Measurements from ENCODE around the gene BICD2.

The BICD2 gene

GRCh38 chr9:92669527-92669889 lies 95.1 kb downstream of the BICD2 start:
- no peak for DNase-seq (ENCODE audit: low read depth, low spot score)

DNA sequence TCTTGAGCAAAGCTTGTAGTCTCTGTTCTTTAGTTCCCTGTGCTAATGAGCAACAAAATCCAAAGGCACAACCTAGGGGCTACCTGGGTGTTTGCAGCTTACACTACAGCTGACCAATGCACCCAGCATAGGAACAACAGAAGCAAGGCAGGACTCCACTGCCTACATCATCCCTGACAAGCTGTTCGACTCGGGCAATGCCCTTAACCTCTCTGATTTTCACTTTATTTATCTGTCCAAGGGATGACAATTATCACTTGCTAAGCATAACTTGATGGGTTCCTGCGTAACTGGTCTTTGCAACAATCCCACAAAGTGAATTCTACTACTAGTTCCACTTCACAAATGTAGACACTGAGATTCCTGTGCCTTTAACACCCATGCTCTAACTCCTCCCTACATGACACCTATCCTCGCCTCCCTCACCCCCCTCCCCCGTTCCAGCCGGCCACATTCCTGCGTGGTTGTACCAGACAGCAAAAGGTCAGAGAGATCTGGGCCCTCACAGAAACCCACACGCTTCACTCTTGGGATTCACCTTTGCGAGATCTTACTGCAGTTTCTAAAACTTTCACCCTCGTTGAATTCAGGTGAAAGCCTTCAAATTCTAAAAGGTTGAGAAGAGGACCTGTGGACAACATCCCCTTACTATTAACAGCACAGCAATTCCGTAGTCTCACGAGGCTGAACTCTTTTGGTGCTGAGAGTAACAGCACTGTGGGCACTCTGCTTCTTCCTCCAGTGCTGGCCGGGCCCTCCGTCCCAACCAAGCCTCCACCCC lies 95.7 kb downstream of the BICD2 start:
- no peak for DNase-seq (ENCODE audit: low read depth, low spot score)

DNA sequence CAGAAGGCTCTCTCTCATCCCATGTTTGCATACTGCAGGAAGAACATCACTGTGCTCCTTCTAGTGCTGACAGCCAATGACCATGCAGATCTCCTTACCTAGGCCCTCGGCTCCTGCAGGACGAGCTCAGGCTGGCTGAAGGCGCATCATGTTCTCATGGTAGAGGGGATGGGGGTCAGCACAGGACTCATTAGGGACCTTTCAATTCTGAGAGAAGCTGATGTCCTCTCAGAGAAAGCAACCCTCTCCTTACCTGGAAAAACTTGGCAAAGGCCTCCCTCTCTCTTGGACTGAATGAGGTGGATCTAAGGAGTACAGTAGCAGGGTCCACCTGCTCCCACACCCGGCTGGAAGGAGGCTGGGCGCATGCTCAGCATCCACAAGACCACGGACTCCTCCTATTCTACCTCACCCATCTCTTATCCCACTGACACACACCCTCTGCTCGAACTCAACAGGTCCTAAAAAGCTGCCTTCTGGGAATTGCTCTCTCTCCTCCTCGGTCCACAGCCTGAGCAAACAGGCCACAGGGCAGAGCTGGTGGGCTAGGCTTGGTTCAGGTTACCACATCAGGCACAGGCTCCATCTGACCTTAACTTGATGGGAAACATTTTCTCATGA lies 97.6 kb downstream of the BICD2 start:
- no peak for DNase-seq (ENCODE audit: low read depth, low spot score)

- no peak for DNase-seq (ENCODE audit: low read depth, low spot score)
Measured at GRCh38 chr9:92666236-92666635, 98.4 kb downstream of the BICD2 start.

- no peak for DNase-seq (ENCODE audit: low read depth, low spot score)
Measured at GRCh38 chr9:92665836-92666235, 98.8 kb downstream of the BICD2 start.

GRCh38 chr9:92664394-92665152 lies 100.1 kb downstream of the BICD2 start:
- DNase-seq (ENCODE audit: low read depth, low spot score) = no peak

DNA sequence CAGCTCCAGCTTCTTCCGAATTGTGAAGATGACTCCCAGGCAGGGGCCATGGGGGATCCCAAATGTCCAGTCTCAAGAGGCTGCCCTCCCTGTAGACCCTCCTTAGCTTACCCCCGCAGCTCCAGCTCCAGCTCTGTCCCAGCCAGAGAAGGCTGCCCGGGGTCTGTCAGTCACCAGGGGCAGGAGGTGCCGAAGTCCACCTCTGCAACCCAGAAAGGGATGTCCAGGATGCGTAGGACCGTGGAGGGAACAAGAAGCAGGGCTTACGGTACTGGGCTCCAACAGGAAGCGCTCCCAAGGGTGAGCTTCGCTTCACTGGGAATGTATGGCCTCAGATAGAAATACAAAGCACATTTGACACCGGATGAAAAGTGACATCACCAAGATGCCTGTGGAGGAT lies 100.7 kb downstream of the BICD2 start:
- no peak for DNase-seq (ENCODE audit: low read depth, low spot score)

DNA sequence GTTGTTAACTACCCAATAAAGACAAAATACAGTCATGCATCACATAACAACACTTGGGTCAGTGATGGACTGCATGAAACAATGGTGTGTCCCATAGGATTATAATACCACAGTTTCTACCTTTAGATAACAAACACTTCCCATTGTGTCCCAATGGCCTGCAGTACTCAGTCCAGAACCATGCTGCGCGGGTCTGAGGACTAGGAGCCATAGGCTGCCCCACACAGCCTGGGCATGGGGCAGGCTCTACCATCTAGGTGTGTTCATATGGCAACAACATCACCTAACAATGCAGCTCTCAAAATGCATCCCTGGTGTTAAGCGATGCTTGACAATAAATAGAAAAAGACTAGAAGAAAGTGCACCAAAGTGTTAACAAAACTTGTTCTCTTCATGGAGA lies 101.5 kb downstream of the BICD2 start:
- DNase-seq (ENCODE audit: low read depth, low spot score) = no peak

DNA sequence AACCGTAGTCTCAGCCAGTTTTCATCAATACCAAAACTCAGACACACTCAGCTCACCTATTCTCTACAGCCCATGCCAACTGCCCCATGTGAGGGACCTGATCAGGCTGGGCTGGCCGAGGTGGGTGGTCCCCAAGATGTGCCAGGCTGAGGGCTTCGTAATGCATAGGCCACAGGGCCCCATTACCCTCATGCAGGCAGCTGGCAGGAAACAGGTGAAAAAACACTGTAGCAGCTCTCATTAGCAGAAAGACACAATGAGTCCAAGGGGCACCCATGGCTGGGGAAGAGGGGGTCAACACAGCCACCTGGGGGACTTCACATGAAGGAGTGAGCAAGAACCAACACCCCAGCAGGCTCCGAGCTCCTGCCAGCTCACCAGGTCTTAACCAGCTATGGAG lies 102.9 kb downstream of the BICD2 start:
- DNase-seq (ENCODE audit: low read depth, low spot score) = no peak

Measured in smooth muscle cell of the brain vasculature (primary cell).